ENCODE results near the gene TP63.

TP63 gene

DNA sequence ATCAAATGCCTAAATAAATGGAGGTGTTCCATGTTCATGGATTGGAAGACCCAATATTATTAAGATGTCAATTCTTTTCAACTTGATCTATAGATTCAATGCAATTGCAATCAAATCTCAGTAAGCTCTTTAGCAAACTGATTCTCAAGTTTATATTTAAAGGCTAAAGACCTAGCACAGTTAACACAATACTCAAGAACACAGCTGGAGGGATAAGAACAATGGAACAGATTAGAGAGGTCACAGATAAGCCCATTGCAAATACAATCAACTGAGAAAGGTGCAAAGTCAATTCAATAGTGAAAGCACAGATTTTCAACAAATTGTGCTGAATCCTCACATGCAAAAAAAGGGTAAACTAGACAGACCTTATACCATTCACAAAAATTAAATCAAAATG, 290.6 kb downstream of the TP63 start:
- H3K27me3 ChIP-seq (ENCODE audit: insufficient read depth, poor library complexity, severe bottlenecking), result no peaks in the 10 kb centered on the region
- no peak overlapping the region for H3K4me3 ChIP-seq (replicated peaks; ENCODE audit: insufficient read depth, low read length)
- TF ChIP-seq SPI1 (IDR thresholded peaks at IDR 0.05; ENCODE audit: borderline replicate concordance, low read depth) (no peak), GABPA (IDR thresholded peaks at IDR 0.05; ENCODE audit: low read depth) (no peak), POLR2AphosphoS5 (IDR thresholded peaks at IDR 0.05; ENCODE audit: low read depth) (no peak)
- TF ChIP-seq, protein P1, sequence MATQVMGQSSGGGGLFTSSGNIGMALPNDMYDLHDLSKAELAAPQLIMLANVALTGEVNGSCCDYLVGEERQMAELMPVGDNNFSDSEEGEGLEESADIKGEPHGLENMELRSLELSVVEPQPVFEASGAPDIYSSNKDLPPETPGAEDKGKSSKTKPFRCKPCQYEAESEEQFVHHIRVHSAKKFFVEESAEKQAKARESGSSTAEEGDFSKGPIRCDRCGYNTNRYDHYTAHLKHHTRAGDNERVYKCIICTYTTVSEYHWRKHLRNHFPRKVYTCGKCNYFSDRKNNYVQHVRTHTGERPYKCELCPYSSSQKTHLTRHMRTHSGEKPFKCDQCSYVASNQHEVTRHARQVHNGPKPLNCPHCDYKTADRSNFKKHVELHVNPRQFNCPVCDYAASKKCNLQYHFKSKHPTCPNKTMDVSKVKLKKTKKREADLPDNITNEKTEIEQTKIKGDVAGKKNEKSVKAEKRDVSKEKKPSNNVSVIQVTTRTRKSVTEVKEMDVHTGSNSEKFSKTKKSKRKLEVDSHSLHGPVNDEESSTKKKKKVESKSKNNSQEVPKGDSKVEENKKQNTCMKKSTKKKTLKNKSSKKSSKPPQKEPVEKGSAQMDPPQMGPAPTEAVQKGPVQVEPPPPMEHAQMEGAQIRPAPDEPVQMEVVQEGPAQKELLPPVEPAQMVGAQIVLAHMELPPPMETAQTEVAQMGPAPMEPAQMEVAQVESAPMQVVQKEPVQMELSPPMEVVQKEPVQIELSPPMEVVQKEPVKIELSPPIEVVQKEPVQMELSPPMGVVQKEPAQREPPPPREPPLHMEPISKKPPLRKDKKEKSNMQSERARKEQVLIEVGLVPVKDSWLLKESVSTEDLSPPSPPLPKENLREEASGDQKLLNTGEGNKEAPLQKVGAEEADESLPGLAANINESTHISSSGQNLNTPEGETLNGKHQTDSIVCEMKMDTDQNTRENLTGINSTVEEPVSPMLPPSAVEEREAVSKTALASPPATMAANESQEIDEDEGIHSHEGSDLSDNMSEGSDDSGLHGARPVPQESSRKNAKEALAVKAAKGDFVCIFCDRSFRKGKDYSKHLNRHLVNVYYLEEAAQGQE (IDR thresholded peaks at IDR 0.05; ENCODE audit: insufficient replicate concordance, low read depth), result no peak
- TF ChIP-seq, protein P2, sequence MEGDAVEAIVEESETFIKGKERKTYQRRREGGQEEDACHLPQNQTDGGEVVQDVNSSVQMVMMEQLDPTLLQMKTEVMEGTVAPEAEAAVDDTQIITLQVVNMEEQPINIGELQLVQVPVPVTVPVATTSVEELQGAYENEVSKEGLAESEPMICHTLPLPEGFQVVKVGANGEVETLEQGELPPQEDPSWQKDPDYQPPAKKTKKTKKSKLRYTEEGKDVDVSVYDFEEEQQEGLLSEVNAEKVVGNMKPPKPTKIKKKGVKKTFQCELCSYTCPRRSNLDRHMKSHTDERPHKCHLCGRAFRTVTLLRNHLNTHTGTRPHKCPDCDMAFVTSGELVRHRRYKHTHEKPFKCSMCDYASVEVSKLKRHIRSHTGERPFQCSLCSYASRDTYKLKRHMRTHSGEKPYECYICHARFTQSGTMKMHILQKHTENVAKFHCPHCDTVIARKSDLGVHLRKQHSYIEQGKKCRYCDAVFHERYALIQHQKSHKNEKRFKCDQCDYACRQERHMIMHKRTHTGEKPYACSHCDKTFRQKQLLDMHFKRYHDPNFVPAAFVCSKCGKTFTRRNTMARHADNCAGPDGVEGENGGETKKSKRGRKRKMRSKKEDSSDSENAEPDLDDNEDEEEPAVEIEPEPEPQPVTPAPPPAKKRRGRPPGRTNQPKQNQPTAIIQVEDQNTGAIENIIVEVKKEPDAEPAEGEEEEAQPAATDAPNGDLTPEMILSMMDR (IDR thresholded peaks at IDR 0.05; ENCODE audit: insufficient read depth, low read length), result no peak
- no peak for DNase-seq (ENCODE audit: low read depth in 1 of 2, low spot score in 1 of 2)
- H3K27ac ChIP-seq (replicated peaks), result no peak overlapping the region

DNA sequence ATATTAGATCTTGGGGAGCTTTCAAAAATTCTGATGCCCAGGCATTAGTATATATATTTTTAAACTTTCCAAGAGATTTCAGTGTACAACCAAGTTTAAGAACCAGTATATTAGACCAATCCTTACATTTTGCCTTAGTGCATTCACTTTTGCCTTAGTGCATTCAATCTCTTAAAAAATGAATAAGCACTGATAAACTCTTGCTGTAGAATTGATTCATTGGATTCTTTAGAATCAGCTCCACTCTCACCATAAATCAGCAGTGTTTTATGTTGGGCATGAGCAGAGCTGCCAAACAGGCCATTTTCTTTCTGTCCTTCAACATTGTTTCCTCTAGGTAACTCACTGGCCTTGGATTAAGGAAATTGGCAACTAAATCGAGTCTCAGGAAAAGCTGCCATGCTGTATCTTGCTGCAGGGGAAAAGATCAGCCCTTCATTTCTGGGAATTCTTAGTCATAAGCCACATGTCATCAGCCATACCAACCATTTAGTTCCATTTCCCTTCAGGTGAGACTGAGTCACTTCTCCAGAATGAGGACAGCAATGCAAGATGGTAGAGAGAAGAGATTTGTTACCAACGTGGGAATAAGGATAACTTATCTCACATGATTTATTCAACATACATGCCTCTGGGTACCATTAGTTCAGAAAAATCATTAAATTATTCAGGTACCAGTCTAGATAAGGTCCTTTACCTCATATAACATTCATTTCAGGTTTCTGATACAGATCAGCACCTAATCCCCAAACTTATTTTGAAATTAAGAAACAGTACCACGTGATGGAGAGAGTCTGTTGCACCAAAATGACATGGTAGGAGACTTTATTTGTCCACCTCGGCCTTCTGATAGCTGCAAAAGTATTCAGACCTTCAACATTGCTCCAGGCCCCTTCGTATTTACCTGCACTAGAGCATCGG, 297.0 kb downstream of the TP63 start:
- TF ChIP-seq SPI1 (IDR thresholded peaks at IDR 0.05; ENCODE audit: borderline replicate concordance, low read depth) (no peak), GABPA (IDR thresholded peaks at IDR 0.05; ENCODE audit: low read depth) (no peak), POLR2AphosphoS5 (IDR thresholded peaks at IDR 0.05; ENCODE audit: low read depth) (no peak)
- TF ChIP-seq, protein P1 (IDR thresholded peaks at IDR 0.05; ENCODE audit: insufficient replicate concordance, low read depth), result no peak
- TF ChIP-seq, protein P2 (IDR thresholded peaks at IDR 0.05; ENCODE audit: insufficient read depth, low read length), result no peak
- H3K4me3 ChIP-seq (replicated peaks; ENCODE audit: insufficient read depth, low read length), result no peak overlapping the region
- H3K27ac ChIP-seq (replicated peaks), result no peak overlapping the region
- no peaks in the 10 kb centered on the region for H3K27me3 ChIP-seq (ENCODE audit: insufficient read depth, poor library complexity, severe bottlenecking)
- no peak for DNase-seq (ENCODE audit: low read depth in 1 of 2, low spot score in 1 of 2)

DNA sequence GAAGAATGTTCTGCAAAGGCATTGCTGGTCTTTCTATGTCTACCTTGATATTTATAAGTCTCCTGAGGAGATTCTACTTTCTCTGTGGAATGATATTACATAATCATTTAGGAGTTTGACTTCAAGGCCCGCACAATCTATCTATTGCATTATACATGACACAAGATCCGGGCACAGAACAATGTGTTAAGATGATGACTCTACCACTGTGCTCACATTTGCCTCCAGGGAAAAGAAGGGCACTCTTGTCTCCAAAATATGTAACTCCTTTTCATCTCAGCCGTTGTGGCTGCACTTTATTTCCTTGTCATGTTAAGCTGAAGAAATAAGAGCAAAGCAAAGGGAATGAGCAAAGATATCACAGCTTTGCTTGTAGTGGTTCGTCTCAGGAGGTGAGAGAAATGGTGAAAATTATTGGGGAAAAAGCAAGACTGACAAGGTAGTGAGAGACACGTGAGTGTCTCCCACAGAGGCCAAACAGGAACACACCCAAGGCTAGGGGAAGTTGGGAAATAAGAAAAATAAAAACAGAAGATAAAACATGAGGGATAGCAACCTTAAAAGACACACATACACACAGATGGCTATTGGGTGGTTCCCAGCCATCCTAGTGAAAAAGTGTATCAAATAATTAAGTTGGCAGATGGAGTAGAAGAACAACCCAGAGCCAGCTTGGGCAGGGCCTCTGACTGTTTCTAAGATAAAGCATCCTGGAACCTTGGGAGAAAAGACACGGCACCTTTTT, 305.2 kb downstream of the TP63 start:
- Histone ChIP-seq H3K4me3 (replicated peaks; ENCODE audit: insufficient read depth, low read length) (no peak overlapping the region), H3K27ac (replicated peaks) (no peak overlapping the region), H3K27me3 (ENCODE audit: insufficient read depth, poor library complexity, severe bottlenecking) (no peaks in the 10 kb centered on the region)
- TF ChIP-seq SPI1 (IDR thresholded peaks at IDR 0.05; ENCODE audit: borderline replicate concordance, low read depth), result no peak; the same call in 1 of the 2 replicates
- TF ChIP-seq, protein P1 (IDR thresholded peaks at IDR 0.05; ENCODE audit: insufficient replicate concordance, low read depth), result no peak
- no peak for TF ChIP-seq POLR2AphosphoS5 (IDR thresholded peaks at IDR 0.05; ENCODE audit: low read depth)
- TF ChIP-seq, protein P2 (IDR thresholded peaks at IDR 0.05; ENCODE audit: insufficient read depth, low read length), result no peak
- TF ChIP-seq GABPA (IDR thresholded peaks at IDR 0.05; ENCODE audit: low read depth), result no peak
- DNase-seq (ENCODE audit: low read depth in 1 of 2, low spot score in 1 of 2), result no peak
